K562 (cell line): Measurements from ENCODE around the gene ATAD3C. TPM values are rescaled to one million over a fixed set of nuclear protein-coding genes. Genes with fewer than 3 reads are reported as not detected.

Experiments used
- ATAC-seq: fragments of 200-7000 bp; cut with Tn5 transposase; 3 replicates; pipeline ENCODE4 v1.9.1; 2020; ENCODE audit warnings: moderate library complexity
- BruUV-seq: library from RNA; stranded (reverse); fragments of 400-500 nt; replicated peaks from 2 replicates; lab custom pipeline; 2021; lab: Mats Ljungman, UMichigan
- CTCF ChIA-PET: fragments of 300-600 bp; formaldehyde crosslinking; extraction: SDS; loops from one replicate; lab custom pipeline; 2021; ENCODE audit warnings: low intra/inter-chr PET ratio; lab: Yijun Ruan, JAX
- POLR2A ChIA-PET: fragments of 300-600, 350-650 bp; sonication (Branson Sonifier 250); formaldehyde crosslinking; extraction: SDS; loops from one replicate; lab custom pipeline; 2021; ENCODE audit warnings: antibody characterized with exemption, inconsistent platforms; lab: Yijun Ruan, JAX
- DNase-seq, 4 experiments: peaks; one replicate each; pipeline versions ENCODE4 v3.0.0 to v3.0.0-alpha.2; 2011 to 2018; ENCODE audit warnings: low spot score in 3 of 4, mixed read lengths in 3 of 4; ENCODE audit errors: extremely low read depth in 1 of 4
- FAIRE-seq: peaks from 2 replicates; lab custom pipeline; 2011; peaks lifted over from hg19 to GRCh38; lab: Jason Lieb, UNC
- H2AFZ ChIP-seq: 2 replicates; pipeline ENCODE4 v1.6.0; 2011; ENCODE audit warnings: low read depth, low read length, control low read depth, inconsistent platforms
- H3K27ac ChIP-seq: fragments of 200-600 bp; 3 replicates; pipeline ENCODE4 v1.8.0; 2011; ENCODE audit warnings: low read depth, mild to moderate bottlenecking, control low read depth, inconsistent platforms, low read length, moderate library complexity, mixed read lengths; ENCODE audit errors: extremely low read depth
- H3K27me3 ChIP-seq, 2 experiments: fragments of 300-600 bp in 1 of 2; 2 replicates in 1 of 2; 3 replicates in 1 of 2; pipeline versions ENCODE4 v1.6.0 to v1.8.0; 2011; ENCODE audit warnings: inconsistent platforms in 2 of 2, low read length in 2 of 2, mild to moderate bottlenecking in 1 of 2, mixed read lengths in 1 of 2, moderate library complexity in 1 of 2; ENCODE audit not compliant: control insufficient read depth in 2 of 2, insufficient read depth in 2 of 2
- H3K36me3 ChIP-seq: fragments of 300-600 bp; 3 replicates; pipeline ENCODE4 v1.8.0; 2011; ENCODE audit warnings: mild to moderate bottlenecking, low read length, inconsistent platforms; ENCODE audit not compliant: control insufficient read depth, insufficient read depth
- H3K4me1 ChIP-seq, 2 experiments: fragments of 200-600 bp in 1 of 2; replicated peaks in 1 of 2; 2 replicates in 1 of 2; 3 replicates in 1 of 2; pipeline versions ENCODE4 v1.5.1 to v1.8.0; 2011; ENCODE audit warnings: inconsistent platforms in 2 of 2, low read length in 2 of 2, mild to moderate bottlenecking in 1 of 2, mixed read lengths in 1 of 2, moderate library complexity in 1 of 2; ENCODE audit not compliant: control insufficient read depth in 2 of 2, insufficient read depth in 2 of 2
- H3K4me2 ChIP-seq: 2 replicates; pipeline ENCODE4 v1.6.1; 2011; ENCODE audit warnings: low read length, control low read depth, inconsistent platforms, mixed read lengths; ENCODE audit not compliant: insufficient read depth
- H3K4me3 ChIP-seq: fragments of 200-600 bp; sonication (generic), shearing (Covaris generic); 2 replicates; pipeline ENCODE4 v1.5.1; 2016; ENCODE audit warnings: control low read depth, inconsistent platforms
- H3K79me2 ChIP-seq: fragments of 200-600 bp; 3 replicates; pipeline ENCODE4 v1.8.0; 2011; ENCODE audit warnings: low read length, inconsistent platforms; ENCODE audit not compliant: control insufficient read depth, insufficient read depth
- H3K9ac ChIP-seq, 2 experiments: 2 replicates each; pipeline versions ENCODE4 v1.6.0 to v1.6.1; 2011; ENCODE audit warnings: low read depth in 2 of 2, low read length in 2 of 2, control low read depth in 1 of 2, inconsistent platforms in 1 of 2, mild to moderate bottlenecking in 1 of 2, mixed read lengths in 1 of 2; ENCODE audit not compliant: insufficient read depth in 1 of 2
- H3K9me1 ChIP-seq: one replicate; pipeline ENCODE4 v1.6.0; 2011; ENCODE audit warnings: inconsistent platforms, mild to moderate bottlenecking, low read length, moderate library complexity; ENCODE audit not compliant: control insufficient read depth, insufficient read depth
- H3K9me3 ChIP-seq: replicated peaks from 2 replicates; pipeline ENCODE4 v1.5.1; 2011; ENCODE audit warnings: low read depth, low read length, inconsistent platforms; ENCODE audit not compliant: control insufficient read depth, insufficient read depth
- H4K20me1 ChIP-seq: replicated peaks from 2 replicates; pipeline ENCODE4 v1.6.1; 2011; ENCODE audit warnings: low read length, inconsistent platforms, mixed read lengths; ENCODE audit not compliant: control insufficient read depth, insufficient read depth
- FOSL1 ChIP-seq: fragments of 200-800 bp; sonication (Bioruptor generic); conservative IDR thresholded peaks from 2 replicates; pipeline ENCODE4 v1.6.1; 2016; ENCODE audit warnings: missing genetic modification characterization, missing compliant biosample characterization
- FOXA3 ChIP-seq, 2 experiments: fragments of 450-650 bp in 1 of 2; sonication (generic) in 1 of 2; formaldehyde crosslinking; IDR thresholded peaks in 1 of 2; conservative IDR thresholded peaks in 1 of 2; 2 replicates each; pipeline versions ENCODE4 v1.4.0 to v1.8.0; 2020 to 2022; ENCODE audit warnings: mild to moderate bottlenecking in 2 of 2, missing genetic modification reagents in 1 of 2
- JUND ChIP-seq, 2 experiments: IDR thresholded peaks; 2 replicates in 1 of 2; 3 replicates in 1 of 2; pipeline ENCODE4 v1.6.1; 2011; ENCODE audit warnings: borderline replicate concordance in 2 of 2, low read depth in 2 of 2, low read length in 2 of 2, improper control_type of control experiment in 1 of 2, missing biosample characterization in 1 of 2, missing genetic modification characterization in 1 of 2, missing genetic modification reagents in 1 of 2
- LEF1 ChIP-seq: fragments of 450-650 bp; IDR thresholded peaks from 2 replicates; pipeline ENCODE4 v1.6.1; 2016; ENCODE audit warnings: mild to moderate bottlenecking
- POLR2G ChIP-seq: fragments of 200-400 bp; formaldehyde crosslinking; IDR thresholded peaks from 2 replicates; pipeline ENCODE4 v1.6.1; 2017; ENCODE audit warnings: low read depth, mild to moderate bottlenecking, antibody characterized with exemption, low read length, moderate library complexity
- ZBTB7A ChIP-seq: IDR thresholded peaks from 2 replicates; pipeline ENCODE4 v1.6.1; 2011; ENCODE audit warnings: low read depth, mild to moderate bottlenecking, low read length, moderate library complexity, borderline replicate concordance; ENCODE audit not compliant: control insufficient read depth
- ZFP1 ChIP-seq: fragments of 450-650 bp; formaldehyde crosslinking; IDR thresholded peaks from 2 replicates; pipeline ENCODE4 v1.4.0; 2020; ENCODE audit warnings: mild to moderate bottlenecking, mixed read lengths
- WGBS: fragments of 100-300 bp; shearing (Covaris generic); methylation state at CpG from one replicate; pipeline ENCODE4 v1.1.6; 2016; ENCODE audit warnings: low coverage, mixed read lengths; ENCODE audit not compliant: insufficient coverage; ENCODE audit errors: missing lambda C conversion rate; 5-methylcytosine and 5-hydroxymethylcytosine counted together
- in situ Hi-C: fragments of 300-500 bp; cut with MboI; formaldehyde crosslinking; loops from 4 replicates; pipeline ENCODE4 v1.15.0; 2018; ENCODE audit warnings: inconsistent platforms, mixed read lengths
- intact Hi-C: fragments of 100-400 bp; cut with micrococcal nuclease; formaldehyde crosslinking; loops from 2 replicates; pipeline ENCODE4 v1.14.2; 2022
- polyA plus RNA-seq, 8 experiments: library from polyadenylated mRNA; depleted of rRNA in 4 of 8; stranded (reverse) in 5 of 8; unstranded in 3 of 8; fragments of >200 nt; fragmentation: Nextera tagmentation in 2 of 8; fragmentation: Illumina TruSeq in 1 of 8; extraction: Ambion mirVana in 2 of 8; extraction: Trizol in 1 of 8; gene quantifications; 2 replicates each; pipeline versions ENCODE4 v1.2.1 to v1.2.3, GENCODE V29; 2011 to 2014; ENCODE audit warnings: inconsistent platforms in 1 of 8, missing spikeins in 1 of 8
- total RNA-seq, 7 experiments: library from RNA; depleted of rRNA in 6 of 7; stranded (reverse); fragments of >200 nt in 6 of 7; fragmentation: Illumina TruSeq in 2 of 7; extraction: Trizol in 2 of 7; gene quantifications; 2 replicates each; pipeline versions ENCODE4 v1.2.1 to v1.2.3, GENCODE V29; 2011 to 2021; ENCODE audit warnings: low replicate concordance in 1 of 7
- TF ChIP-seq, protein P1 (sequence below): sonication (generic); formaldehyde crosslinking; IDR thresholded peaks from 2 replicates; pipeline ENCODE4 v1.9.0; 2022; ENCODE audit warnings: mild to moderate bottlenecking, missing genetic modification reagents
- TF ChIP-seq, protein P2 (sequence below): fragments of 450-650 bp; IDR thresholded peaks from 2 replicates; pipeline ENCODE4 v1.6.1; 2016; ENCODE audit warnings: low read depth
- TF ChIP-seq, protein P3 (sequence below), 2 experiments: fragments of 450-650 bp in 1 of 2; sonication (generic) in 1 of 2; formaldehyde crosslinking; conservative IDR thresholded peaks; 2 replicates each; pipeline versions ENCODE4 v1.4.0 to v1.8.1; 2020 to 2022; ENCODE audit warnings: mild to moderate bottlenecking in 1 of 2, missing genetic modification reagents in 1 of 2

Gene ATAD3C
- total and polyA plus RNA-seq, 9 of the 15 experiments (the other 6 are each of a cell fraction or from before 2014, with no cell fraction given): 0.03 to 0.18 TPM; not detected in 7

DNA sequence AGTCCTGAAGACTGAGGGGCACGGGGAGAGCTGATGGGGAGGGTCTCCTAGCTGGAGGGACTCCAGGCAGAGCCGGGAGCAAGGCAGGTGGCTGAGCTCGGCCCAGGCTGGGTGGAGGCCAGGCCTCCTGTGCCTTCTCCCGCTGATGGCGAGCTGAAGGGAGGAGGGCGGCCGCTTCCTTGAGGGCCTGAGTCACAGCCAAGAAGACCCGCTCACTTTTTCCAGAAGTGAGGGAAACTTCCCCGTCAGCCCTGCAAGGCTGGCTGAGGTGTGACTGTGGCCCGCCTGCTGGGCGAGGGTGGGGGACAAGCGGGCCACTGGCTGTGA lies 15.7 kb upstream of the ATAD3C start:
- Histone ChIP-seq H3K9me3 (no peaks in the 10 kb centered on the region), H3K27me3 (no peaks in the 10 kb centered on the region), H3K4me2 (peak overlapping the region; percentile 55), H3K9me1 (no peaks in the 10 kb centered on the region), H3K27ac (peak overlapping the region; percentile 57), H4K20me1 (no peaks in the 10 kb centered on the region), H3K4me3 (no peak overlapping the region), H3K36me3 (no peaks in the 10 kb centered on the region), H3K9ac (peak overlapping the region; percentile 34 to 90; a peak in 3 of 4 replicates), H3K79me2 (no peaks in the 10 kb centered on the region; the same call in 2 of the 3 replicates), H2AFZ (peak overlapping the region; percentile 60), H3K4me1 (peaks cover 45 to 91% of the 10 kb centered on the region in 2 experiments)
- ATAC-seq: peak; percentile 7
- DNase-seq: peak in 1 of 4 experiments; percentile 66
- intact Hi-C loops (no loop called here), in situ Hi-C loops (no loop called here)
- CTCF ChIA-PET: no interaction called here
- BruUV-seq: no TSS peak
- FAIRE-seq: peak; percentile 65
- POLR2A ChIA-PET: interaction anchor here (0.6 to 1.0 kb wide), 4 partner anchors 10 to 58 kb away, joined by 3 to 5 read pairs (median 3); partner anchors contain the start of gene AURKAIP1
- WGBS: 43% methylated on average over 12 of the region's 12 CpGs
- TF ChIP-seq, protein P1, sequence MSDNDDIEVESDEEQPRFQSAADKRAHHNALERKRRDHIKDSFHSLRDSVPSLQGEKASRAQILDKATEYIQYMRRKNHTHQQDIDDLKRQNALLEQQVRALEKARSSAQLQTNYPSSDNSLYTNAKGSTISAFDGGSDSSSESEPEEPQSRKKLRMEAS (CRISPR knock-in tag): peak; percentile 50
- peak in 1 of 2 experiments; percentile 51; a peak in 2 of 4 replicates for TF ChIP-seq FOXA3 (CRISPR knock-in tag; conservative IDR thresholded peaks at IDR 0.05 in 1 of 2, IDR thresholded peaks at IDR 0.05 in 1 of 2)
- TF ChIP-seq ZBTB7A: 0 out of 2 replicates have a peak, but pooled peaks have one; percentile 42
- TF ChIP-seq FOSL1: peak; percentile 62; the same call in 1 of the 2 replicates
- TF ChIP-seq ZFP1 (CRISPR knock-in tag): no peak
- TF ChIP-seq LEF1: no peak
- TF ChIP-seq, protein P2, sequence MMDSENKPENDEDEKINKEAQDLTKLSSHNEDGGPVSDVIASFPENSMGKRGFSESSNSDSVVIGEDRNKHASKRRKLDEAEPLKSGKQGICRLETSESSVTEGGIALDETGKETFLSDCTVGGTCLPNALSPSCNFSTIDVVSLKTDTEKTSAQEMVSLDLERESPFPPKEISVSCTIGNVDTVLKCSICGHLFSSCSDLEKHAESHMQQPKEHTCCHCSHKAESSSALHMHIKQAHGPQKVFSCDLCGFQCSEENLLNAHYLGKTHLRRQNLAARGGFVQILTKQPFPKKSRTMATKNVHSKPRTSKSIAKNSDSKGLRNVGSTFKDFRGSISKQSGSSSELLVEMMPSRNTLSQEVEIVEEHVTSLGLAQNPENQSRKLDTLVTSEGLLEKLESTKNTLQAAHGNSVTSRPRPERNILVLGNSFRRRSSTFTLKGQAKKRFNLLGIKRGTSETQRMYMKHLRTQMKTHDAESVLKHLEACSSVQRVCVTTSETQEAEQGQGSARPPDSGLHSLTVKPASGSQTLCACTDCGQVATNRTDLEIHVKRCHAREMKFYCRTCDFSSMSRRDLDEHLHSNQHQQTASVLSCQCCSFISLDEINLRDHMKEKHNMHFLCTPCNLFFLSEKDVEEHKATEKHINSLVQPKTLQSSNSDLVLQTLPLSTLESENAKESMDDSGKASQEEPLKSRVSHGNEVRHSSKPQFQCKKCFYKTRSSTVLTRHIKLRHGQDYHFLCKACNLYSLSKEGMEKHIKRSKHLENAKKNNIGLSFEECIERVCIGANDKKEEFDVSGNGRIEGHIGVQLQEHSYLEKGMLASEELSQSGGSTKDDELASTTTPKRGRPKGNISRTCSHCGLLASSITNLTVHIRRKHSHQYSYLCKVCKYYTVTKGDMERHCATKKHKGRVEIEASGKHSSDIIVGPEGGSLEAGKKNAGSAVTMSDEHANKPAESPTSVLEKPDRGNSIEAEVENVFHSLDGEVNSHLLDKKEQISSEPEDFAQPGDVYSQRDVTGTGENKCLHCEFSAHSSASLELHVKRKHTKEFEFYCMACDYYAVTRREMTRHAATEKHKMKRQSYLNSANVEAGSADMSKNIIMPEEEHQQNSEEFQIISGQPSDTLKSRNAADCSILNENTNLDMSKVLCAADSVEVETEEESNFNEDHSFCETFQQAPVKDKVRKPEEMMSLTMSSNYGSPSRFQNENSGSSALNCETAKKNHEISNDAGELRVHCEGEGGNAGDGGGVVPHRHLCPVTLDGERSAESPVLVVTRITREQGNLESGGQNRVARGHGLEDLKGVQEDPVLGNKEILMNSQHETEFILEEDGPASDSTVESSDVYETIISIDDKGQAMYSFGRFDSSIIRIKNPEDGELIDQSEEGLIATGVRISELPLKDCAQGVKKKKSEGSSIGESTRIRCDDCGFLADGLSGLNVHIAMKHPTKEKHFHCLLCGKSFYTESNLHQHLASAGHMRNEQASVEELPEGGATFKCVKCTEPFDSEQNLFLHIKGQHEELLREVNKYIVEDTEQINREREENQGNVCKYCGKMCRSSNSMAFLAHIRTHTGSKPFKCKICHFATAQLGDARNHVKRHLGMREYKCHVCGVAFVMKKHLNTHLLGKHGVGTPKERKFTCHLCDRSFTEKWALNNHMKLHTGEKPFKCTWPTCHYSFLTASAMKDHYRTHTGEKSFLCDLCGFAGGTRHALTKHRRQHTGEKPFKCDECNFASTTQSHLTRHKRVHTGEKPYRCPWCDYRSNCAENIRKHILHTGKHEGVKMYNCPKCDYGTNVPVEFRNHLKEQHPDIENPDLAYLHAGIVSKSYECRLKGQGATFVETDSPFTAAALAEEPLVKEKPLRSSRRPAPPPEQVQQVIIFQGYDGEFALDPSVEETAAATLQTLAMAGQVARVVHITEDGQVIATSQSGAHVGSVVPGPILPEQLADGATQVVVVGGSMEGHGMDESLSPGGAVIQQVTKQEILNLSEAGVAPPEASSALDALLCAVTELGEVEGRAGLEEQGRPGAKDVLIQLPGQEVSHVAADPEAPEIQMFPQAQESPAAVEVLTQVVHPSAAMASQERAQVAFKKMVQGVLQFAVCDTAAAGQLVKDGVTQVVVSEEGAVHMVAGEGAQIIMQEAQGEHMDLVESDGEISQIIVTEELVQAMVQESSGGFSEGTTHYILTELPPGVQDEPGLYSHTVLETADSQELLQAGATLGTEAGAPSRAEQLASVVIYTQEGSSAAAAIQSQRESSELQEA: no peak
- no peak for TF ChIP-seq POLR2G
- TF ChIP-seq JUND (IDR thresholded peaks at IDR 0.05; ENCODE audit: borderline replicate concordance, low read depth, low read length): 0 out of 2 replicates have a peak, but pooled peaks have one; percentile 37
- TF ChIP-seq JUND (tag; IDR thresholded peaks at IDR 0.05; ENCODE audit: borderline replicate concordance, low read depth, low read length): no peak
- TF ChIP-seq, protein P3, sequence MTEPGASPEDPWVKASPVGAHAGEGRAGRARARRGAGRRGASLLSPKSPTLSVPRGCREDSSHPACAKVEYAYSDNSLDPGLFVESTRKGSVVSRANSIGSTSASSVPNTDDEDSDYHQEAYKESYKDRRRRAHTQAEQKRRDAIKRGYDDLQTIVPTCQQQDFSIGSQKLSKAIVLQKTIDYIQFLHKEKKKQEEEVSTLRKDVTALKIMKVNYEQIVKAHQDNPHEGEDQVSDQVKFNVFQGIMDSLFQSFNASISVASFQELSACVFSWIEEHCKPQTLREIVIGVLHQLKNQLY (CRISPR knock-in tag; conservative IDR thresholded peaks at IDR 0.05): 0 out of 4 replicates have a peak, but pooled peaks of 1 of the 2 experiments have one; percentile 4
